ENCODE data around the gene PAPPA2. TPM values are rescaled to one million over a fixed set of nuclear protein-coding genes. Genes with fewer than 3 reads are reported as not detected.
"Not testable (repeated sequence)": the region's sequence is repeated elsewhere in the genome, so short reads cannot be mapped to it uniquely, and the experiment has no call there.

PAPPA2 gene, protein sequence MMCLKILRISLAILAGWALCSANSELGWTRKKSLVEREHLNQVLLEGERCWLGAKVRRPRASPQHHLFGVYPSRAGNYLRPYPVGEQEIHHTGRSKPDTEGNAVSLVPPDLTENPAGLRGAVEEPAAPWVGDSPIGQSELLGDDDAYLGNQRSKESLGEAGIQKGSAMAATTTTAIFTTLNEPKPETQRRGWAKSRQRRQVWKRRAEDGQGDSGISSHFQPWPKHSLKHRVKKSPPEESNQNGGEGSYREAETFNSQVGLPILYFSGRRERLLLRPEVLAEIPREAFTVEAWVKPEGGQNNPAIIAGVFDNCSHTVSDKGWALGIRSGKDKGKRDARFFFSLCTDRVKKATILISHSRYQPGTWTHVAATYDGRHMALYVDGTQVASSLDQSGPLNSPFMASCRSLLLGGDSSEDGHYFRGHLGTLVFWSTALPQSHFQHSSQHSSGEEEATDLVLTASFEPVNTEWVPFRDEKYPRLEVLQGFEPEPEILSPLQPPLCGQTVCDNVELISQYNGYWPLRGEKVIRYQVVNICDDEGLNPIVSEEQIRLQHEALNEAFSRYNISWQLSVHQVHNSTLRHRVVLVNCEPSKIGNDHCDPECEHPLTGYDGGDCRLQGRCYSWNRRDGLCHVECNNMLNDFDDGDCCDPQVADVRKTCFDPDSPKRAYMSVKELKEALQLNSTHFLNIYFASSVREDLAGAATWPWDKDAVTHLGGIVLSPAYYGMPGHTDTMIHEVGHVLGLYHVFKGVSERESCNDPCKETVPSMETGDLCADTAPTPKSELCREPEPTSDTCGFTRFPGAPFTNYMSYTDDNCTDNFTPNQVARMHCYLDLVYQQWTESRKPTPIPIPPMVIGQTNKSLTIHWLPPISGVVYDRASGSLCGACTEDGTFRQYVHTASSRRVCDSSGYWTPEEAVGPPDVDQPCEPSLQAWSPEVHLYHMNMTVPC (N-terminal part only)
- total RNA-seq (1 to 10 TPM in 1 of 10 donors, under 1 TPM in 9; 0.06 to 1.3 (median 0.33) TPM), polyA plus RNA-seq (under 1 TPM; 0.07 to 0.09 TPM)
- long read RNA-seq, donor 1, result 0 reads
- long read RNA-seq, donor 2, result 0 reads
- long read RNA-seq, donor 3, partial matches to known transcripts, result 0 of 1 reads
- long read RNA-seq, donor 3, other reads (novel, unspliced or antisense), result 1 of 1 reads

DNA sequence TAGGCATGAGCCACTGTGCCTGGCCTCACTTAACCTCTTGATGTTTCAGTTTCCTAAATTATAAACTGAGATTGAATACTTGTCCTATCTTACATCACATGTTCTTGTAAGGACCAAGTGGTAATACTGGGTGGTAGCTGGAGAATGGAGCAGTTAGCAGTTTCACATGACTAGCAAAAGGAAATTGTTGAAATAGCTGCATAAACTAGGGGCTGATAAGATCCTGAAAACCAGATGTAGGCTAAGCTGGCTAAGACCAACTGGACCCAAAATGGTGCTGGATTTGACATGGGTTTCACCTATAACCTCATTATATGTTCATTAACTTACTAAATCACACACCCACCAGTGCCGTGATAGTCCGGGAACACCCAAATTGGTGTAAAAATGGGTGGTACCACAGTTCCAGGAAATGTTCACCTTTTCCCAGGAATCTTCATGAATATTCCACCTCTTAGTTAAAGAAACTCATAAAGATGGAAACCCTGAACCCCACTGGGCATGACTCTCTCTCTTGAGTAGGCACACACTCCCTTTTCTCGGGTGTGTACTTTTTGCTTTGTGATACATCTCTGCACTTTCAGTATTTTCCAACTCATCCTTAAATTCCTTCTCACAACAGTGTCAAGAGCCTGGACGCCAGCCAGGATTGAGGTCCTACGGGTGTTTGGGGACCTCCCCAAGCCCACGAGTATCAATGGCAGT, at the start of gene PAPPA2:
Gene PAPPA2, plus strand, starts transcription at position 502 of the 705 bp plus-strand sequence. CDS start 93,148 bp downstream, outside the sequence.
- Histone ChIP-seq H3K36me3 (no peaks in the 10 kb centered on the region), H3K9me3 (peaks cover 0 to 12% (median 0%) of the 10 kb centered on the region in 11 donors), H3K4me1 (no peaks in the 10 kb centered on the region), H3K4me3 (no peak within 1 kb of the TSS), H3K27ac (no peak within 1 kb of the TSS), H3K27me3 (no peaks in the 10 kb centered on the region)
- intact Hi-C loops (cut with DNase I), result loop anchor here in 1 of 10 donors (10.0 kb wide), 1 partner anchor 88 kb away; no protein-coding TSS in a partner anchor
- TF ChIP-seq, protein P1, sequence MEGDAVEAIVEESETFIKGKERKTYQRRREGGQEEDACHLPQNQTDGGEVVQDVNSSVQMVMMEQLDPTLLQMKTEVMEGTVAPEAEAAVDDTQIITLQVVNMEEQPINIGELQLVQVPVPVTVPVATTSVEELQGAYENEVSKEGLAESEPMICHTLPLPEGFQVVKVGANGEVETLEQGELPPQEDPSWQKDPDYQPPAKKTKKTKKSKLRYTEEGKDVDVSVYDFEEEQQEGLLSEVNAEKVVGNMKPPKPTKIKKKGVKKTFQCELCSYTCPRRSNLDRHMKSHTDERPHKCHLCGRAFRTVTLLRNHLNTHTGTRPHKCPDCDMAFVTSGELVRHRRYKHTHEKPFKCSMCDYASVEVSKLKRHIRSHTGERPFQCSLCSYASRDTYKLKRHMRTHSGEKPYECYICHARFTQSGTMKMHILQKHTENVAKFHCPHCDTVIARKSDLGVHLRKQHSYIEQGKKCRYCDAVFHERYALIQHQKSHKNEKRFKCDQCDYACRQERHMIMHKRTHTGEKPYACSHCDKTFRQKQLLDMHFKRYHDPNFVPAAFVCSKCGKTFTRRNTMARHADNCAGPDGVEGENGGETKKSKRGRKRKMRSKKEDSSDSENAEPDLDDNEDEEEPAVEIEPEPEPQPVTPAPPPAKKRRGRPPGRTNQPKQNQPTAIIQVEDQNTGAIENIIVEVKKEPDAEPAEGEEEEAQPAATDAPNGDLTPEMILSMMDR (IDR thresholded peaks at IDR 0.05), result no peak
- WGBS, 2 donors, result 71 to 72% methylated on average over 6 of the region's 6 CpGs
- ATAC-seq (no peak), DNase-seq (no peak)

DNA sequence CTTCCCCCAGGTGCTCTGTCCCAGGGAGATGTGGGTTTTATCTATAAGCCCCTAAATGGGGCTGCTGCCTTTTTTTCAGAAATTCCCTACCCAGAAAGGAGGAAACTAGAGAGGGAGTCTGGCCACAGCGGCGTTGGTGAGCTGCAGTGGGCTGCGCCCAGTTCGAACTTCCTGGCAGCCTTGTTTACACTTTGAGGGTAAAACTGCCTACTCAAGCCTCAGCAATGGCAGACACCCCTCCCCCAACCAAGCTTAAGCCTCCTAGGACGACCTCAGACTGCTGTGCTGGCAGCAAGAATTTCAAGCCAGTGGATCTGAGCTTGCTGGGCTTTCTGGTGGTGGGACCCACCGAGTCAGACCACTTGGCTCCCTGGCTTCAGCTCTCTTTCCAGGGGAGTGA, 46.2 kb upstream of the PAPPA2 start:
- no peak overlapping the region for H3K27ac ChIP-seq
- H3K27me3 ChIP-seq, result no peaks in the 10 kb centered on the region
- no peak for DNase-seq
- WGBS, 2 donors, result 57 to 59% methylated on average over 6 of the region's 6 CpGs
- H3K36me3 ChIP-seq, result no peaks in the 10 kb centered on the region
- intact Hi-C loops (cut with DNase I), result no loop called here
- no peaks in the 10 kb centered on the region for H3K4me1 ChIP-seq
- peaks cover 0 to 10% (median 0%) of the 10 kb centered on the region in 11 donors for H3K9me3 ChIP-seq
- TF ChIP-seq, protein P1 (IDR thresholded peaks at IDR 0.05), result no peak
- no peak for ATAC-seq
- no peak overlapping the region for H3K4me3 ChIP-seq

DNA sequence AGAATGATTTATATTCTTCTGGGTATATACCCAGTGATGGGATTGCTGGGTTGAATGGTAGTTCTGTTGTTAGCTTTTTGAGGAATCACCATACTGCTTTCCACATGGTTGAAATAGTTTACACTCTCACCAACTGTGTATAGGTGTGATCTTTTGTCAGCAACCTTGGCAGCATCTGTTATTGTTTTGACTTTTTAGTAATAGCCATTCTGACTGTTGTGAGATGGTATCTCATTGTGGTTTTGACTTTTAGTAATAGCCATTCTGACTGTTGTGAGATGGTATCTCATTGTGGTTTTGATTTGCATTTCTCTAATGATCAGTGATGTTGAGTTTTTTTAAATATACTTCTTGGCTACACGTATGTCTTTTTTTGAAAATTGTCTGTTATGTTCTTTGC, 43.4 kb upstream of the PAPPA2 start:
- peaks cover 0 to 15% (median 0%) of the 10 kb centered on the region in 11 donors for H3K9me3 ChIP-seq
- ATAC-seq; H3K4me3 ChIP-seq; H3K27ac ChIP-seq; intact Hi-C loops (cut with DNase I); H3K4me1 ChIP-seq; DNase-seq; H3K36me3 ChIP-seq; H3K27me3 ChIP-seq: not testable (repeated sequence)
- 81 to 89% methylated on average over 1 of the region's 1 CpG for WGBS, 2 donors

DNA sequence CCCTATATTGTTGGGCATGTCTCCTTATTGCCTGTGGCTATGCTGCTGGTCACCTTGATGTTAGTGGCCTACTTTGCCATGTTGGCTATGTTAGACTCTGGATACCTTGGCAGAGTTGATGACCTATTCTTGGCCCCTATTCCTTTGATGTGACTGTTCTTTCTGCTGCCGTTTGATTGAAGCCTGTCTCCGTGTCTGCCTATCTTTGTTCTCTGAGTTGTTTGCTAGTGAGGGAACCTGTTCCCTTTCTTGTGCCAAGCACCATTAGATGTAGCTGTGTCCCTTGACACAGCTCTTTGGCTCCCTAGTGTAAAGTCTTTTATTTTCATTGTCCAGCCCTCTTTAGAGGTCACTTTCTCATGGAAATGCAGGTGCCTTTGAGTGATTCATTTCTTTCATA, 28.7 kb upstream of the PAPPA2 start:
- TF ChIP-seq, protein P1 (IDR thresholded peaks at IDR 0.05), result no peak
- peak in 2 of 8 donors; percentile 15 to 82 for ATAC-seq
- Histone ChIP-seq H3K27me3 (no peaks in the 10 kb centered on the region), H3K9me3 (no peaks in the 10 kb centered on the region), H3K4me1 (peaks cover 0 to 10% (median 0%) of the 10 kb centered on the region in 9 donors), H3K27ac (peak overlapping the region in 1 of 10 donors; percentile 7), H3K4me3 (no peak overlapping the region), H3K36me3 (no peaks in the 10 kb centered on the region)
- no peak for DNase-seq
- intact Hi-C loops (cut with DNase I), result loop anchor here in 1 of 10 donors (10.0 kb wide), 1 partner anchor 61 kb away; no protein-coding TSS in a partner anchor
- 53 to 54% methylated on average over 2 of the region's 2 CpGs for WGBS, 2 donors
